Neural progenitor cell (in vitro differentiated cells): ENCODE results near the gene RSAD2. TPM values are rescaled to one million over a fixed set of nuclear protein-coding genes. Genes with fewer than 3 reads are reported as not detected.

Source experiments
- DNase-seq: peaks from one replicate; pipeline ENCODE4 v3.0.0-alpha.2; 2016; ENCODE audit warnings: low spot score
- H2AFZ ChIP-seq: fragments of 200-600 bp; sonication (generic); replicated peaks from 2 replicates; pipeline ENCODE4 v1.6.1; 2016; ENCODE audit warnings: antibody characterized with exemption
- H3F3A ChIP-seq: fragments of 200-600 bp; sonication (generic); 2 replicates; pipeline ENCODE4 v1.6.1; 2016; ENCODE audit warnings: antibody characterized with exemption, low read depth
- H3K27ac ChIP-seq: fragments of 200-600 bp; sonication (generic); 2 replicates; pipeline ENCODE4 v1.5.1; 2016; ENCODE audit warnings: mild to moderate bottlenecking
- H3K27me3 ChIP-seq: fragments of 200-600 bp; sonication (generic); 2 replicates; pipeline ENCODE4 v1.6.1; 2016; ENCODE audit warnings: mild to moderate bottlenecking, moderate library complexity
- H3K36me3 ChIP-seq: fragments of 200-600 bp; sonication (generic); 2 replicates; pipeline ENCODE4 v1.5.1; 2016
- H3K4me1 ChIP-seq: fragments of 200-600 bp; sonication (generic); 2 replicates; pipeline ENCODE4 v1.6.1; 2016; ENCODE audit warnings: mixed run types
- H3K4me2 ChIP-seq: fragments of 200-600 bp; sonication (generic); 2 replicates; pipeline ENCODE4 v1.6.1; 2016
- H3K4me3 ChIP-seq: fragments of 200-600 bp; sonication (generic); 2 replicates; pipeline ENCODE4 v1.5.1; 2016
- H3K79me2 ChIP-seq: fragments of 200-600 bp; sonication (generic); 2 replicates; pipeline ENCODE4 v1.6.1; 2016; ENCODE audit warnings: low read depth
- H3K9ac ChIP-seq: fragments of 200-600 bp; sonication (generic); 2 replicates; pipeline ENCODE4 v1.6.1; 2016
- H3K9me3 ChIP-seq: fragments of 200-600 bp; sonication (generic); 2 replicates; pipeline ENCODE4 v1.5.1; 2016; ENCODE audit warnings: low read depth
- H4K20me1 ChIP-seq: fragments of 200-600 bp; sonication (generic); 2 replicates; pipeline ENCODE4 v1.6.1; 2016; ENCODE audit warnings: low read depth
- H3K27ac Mint-ChIP-seq: 3 replicates; pipeline ENCODE4 v1.8.0; 2021; ENCODE audit warnings: mixed read lengths
- H3K27me3 Mint-ChIP-seq: 2 replicates; pipeline ENCODE4 v1.8.0; 2022; ENCODE audit warnings: low read depth, mild to moderate bottlenecking, inconsistent platforms, moderate library complexity, mixed read lengths; ENCODE audit not compliant: insufficient read depth
- H3K36me3 Mint-ChIP-seq: 3 replicates; pipeline ENCODE4 v1.8.0; 2021; ENCODE audit warnings: mixed read lengths
- H3K4me1 Mint-ChIP-seq: 3 replicates; pipeline ENCODE4 v1.8.0; 2021; ENCODE audit warnings: mixed read lengths
- H3K4me3 Mint-ChIP-seq: 3 replicates; pipeline ENCODE4 v1.8.0; 2021; ENCODE audit warnings: mild to moderate bottlenecking, moderate library complexity, mixed read lengths
- H3K9me3 Mint-ChIP-seq: 3 replicates; pipeline ENCODE4 v1.8.0; 2020; ENCODE audit warnings: mixed read lengths
- EZH2 ChIP-seq: fragments of 200-600 bp; sonication (generic); IDR thresholded peaks from 2 replicates; pipeline ENCODE4 v1.6.1; 2017; ENCODE audit warnings: antibody characterized with exemption, mild to moderate bottlenecking, moderate library complexity
- EZH2phosphoT487 ChIP-seq: fragments of 200-600 bp; sonication (generic); IDR thresholded peaks from 2 replicates; pipeline ENCODE4 v1.6.1; 2017; ENCODE audit warnings: antibody characterized with exemption
- total RNA-seq: library from RNA; depleted of rRNA; stranded (reverse); fragments of >200 nt; gene quantifications from 2 replicates; pipeline ENCODE4 v1.2.3, GENCODE V29; 2015; ENCODE audit warnings: low replicate concordance
- TF ChIP-seq, protein P1 (sequence below): fragments of 200-600 bp; sonication (generic); IDR thresholded peaks from 2 replicates; pipeline ENCODE4 v1.5.1; 2017; ENCODE audit warnings: antibody characterized with exemption, mild to moderate bottlenecking

Gene RSAD2
- total RNA-seq, 1 donor from 2014 or later: not detected

GRCh38 chr2:6941299-6942046 is 63.9 kb downstream of the RSAD2 start:
- no peaks in the 10 kb centered on the region for H3F3A ChIP-seq
- no peak overlapping the region for H3K4me2 ChIP-seq
- peaks cover 14% of the 10 kb centered on the region for H3K79me2 ChIP-seq
- no peaks in the 10 kb centered on the region for H3K36me3 ChIP-seq
- no peaks in the 10 kb centered on the region for H3K9me3 ChIP-seq
- H4K20me1 ChIP-seq: no peaks in the 10 kb centered on the region
- H3K36me3 Mint-ChIP-seq: peaks cover 48% of the 10 kb centered on the region
- no peak for TF ChIP-seq EZH2
- H3K4me1 Mint-ChIP-seq: peaks cover 19% of the 10 kb centered on the region
- DNase-seq: no peak
- H3K27ac ChIP-seq: no peak overlapping the region
- H3K9ac ChIP-seq: no peak overlapping the region
- no peaks in the 10 kb centered on the region for H3K27me3 ChIP-seq
- H2AFZ ChIP-seq: no peak overlapping the region
- peaks cover 11% of the 10 kb centered on the region for H3K4me1 ChIP-seq
- H3K4me3 ChIP-seq: no peak overlapping the region
- peaks cover 3% of the 10 kb centered on the region for H3K9me3 Mint-ChIP-seq
- no peak overlapping the region for H3K27ac Mint-ChIP-seq
- H3K4me3 Mint-ChIP-seq: no peak overlapping the region
- no peaks in the 10 kb centered on the region for H3K27me3 Mint-ChIP-seq

DNA sequence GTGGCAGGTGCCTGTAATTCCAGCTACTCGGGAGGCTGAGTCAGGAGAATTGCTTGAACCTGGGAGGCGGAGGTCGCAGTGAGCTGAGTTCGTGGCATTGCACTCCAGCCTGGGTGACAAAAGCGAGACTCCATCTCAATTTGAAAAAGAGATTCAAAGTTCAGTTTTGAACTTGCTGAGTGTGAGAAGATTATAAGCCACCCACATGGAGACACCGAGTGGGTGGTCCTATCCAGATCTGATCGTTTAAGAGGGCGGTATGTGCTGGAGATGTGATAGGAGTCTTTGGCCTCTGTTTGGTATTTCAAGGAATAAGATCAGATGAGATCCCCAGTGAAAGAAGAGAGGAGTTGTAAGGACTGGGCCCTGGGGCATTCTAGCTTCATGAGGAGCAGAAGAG is 65.3 kb downstream of the RSAD2 start:
- no peaks in the 10 kb centered on the region for H4K20me1 ChIP-seq
- no peaks in the 10 kb centered on the region for H3K9me3 ChIP-seq
- TF ChIP-seq EZH2: no peak
- TF ChIP-seq, protein P1, sequence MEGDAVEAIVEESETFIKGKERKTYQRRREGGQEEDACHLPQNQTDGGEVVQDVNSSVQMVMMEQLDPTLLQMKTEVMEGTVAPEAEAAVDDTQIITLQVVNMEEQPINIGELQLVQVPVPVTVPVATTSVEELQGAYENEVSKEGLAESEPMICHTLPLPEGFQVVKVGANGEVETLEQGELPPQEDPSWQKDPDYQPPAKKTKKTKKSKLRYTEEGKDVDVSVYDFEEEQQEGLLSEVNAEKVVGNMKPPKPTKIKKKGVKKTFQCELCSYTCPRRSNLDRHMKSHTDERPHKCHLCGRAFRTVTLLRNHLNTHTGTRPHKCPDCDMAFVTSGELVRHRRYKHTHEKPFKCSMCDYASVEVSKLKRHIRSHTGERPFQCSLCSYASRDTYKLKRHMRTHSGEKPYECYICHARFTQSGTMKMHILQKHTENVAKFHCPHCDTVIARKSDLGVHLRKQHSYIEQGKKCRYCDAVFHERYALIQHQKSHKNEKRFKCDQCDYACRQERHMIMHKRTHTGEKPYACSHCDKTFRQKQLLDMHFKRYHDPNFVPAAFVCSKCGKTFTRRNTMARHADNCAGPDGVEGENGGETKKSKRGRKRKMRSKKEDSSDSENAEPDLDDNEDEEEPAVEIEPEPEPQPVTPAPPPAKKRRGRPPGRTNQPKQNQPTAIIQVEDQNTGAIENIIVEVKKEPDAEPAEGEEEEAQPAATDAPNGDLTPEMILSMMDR: no peak
- no peak for TF ChIP-seq EZH2phosphoT487
- H3K36me3 Mint-ChIP-seq: peaks cover 51% of the 10 kb centered on the region
- no peak overlapping the region for H3K4me2 ChIP-seq
- no peak overlapping the region for H2AFZ ChIP-seq
- H3K27ac ChIP-seq: no peak overlapping the region
- no peak overlapping the region for H3K4me3 Mint-ChIP-seq
- no peaks in the 10 kb centered on the region for H3F3A ChIP-seq
- no peaks in the 10 kb centered on the region for H3K27me3 ChIP-seq
- peaks cover 11% of the 10 kb centered on the region for H3K4me1 ChIP-seq
- peaks cover 14% of the 10 kb centered on the region for H3K79me2 ChIP-seq
- no peaks in the 10 kb centered on the region for H3K27me3 Mint-ChIP-seq
- peaks cover 14% of the 10 kb centered on the region for H3K4me1 Mint-ChIP-seq
- H3K9me3 Mint-ChIP-seq: peaks cover 3% of the 10 kb centered on the region
- H3K36me3 ChIP-seq: no peaks in the 10 kb centered on the region
- no peak for DNase-seq
- H3K27ac Mint-ChIP-seq: no peak overlapping the region
- H3K4me3 ChIP-seq: no peak overlapping the region
- H3K9ac ChIP-seq: no peak overlapping the region

- no peak overlapping the region for H3K27ac Mint-ChIP-seq
- H3K4me3 Mint-ChIP-seq: no peak overlapping the region
- no peaks in the 10 kb centered on the region for H3K27me3 ChIP-seq
- no peak overlapping the region for H3K4me3 ChIP-seq
- TF ChIP-seq, protein P1: no peak
- TF ChIP-seq EZH2 (no peak), EZH2phosphoT487 (no peak)
- H3K36me3 ChIP-seq: no peaks in the 10 kb centered on the region
- H3K9me3 Mint-ChIP-seq: peaks cover 3% of the 10 kb centered on the region
- DNase-seq: no peak
- H3K9me3 ChIP-seq: no peaks in the 10 kb centered on the region
- peaks cover 12% of the 10 kb centered on the region for H3K79me2 ChIP-seq
- peaks cover 14% of the 10 kb centered on the region for H3K4me1 Mint-ChIP-seq
- H3K36me3 Mint-ChIP-seq: peaks cover 57% of the 10 kb centered on the region
- no peaks in the 10 kb centered on the region for H4K20me1 ChIP-seq
- H3K27me3 Mint-ChIP-seq: no peaks in the 10 kb centered on the region
- no peak overlapping the region for H3K27ac ChIP-seq
- H3F3A ChIP-seq: no peaks in the 10 kb centered on the region
- H2AFZ ChIP-seq: no peak overlapping the region
- no peak overlapping the region for H3K4me2 ChIP-seq
- no peak overlapping the region for H3K9ac ChIP-seq
- H3K4me1 ChIP-seq: peaks cover 11% of the 10 kb centered on the region
Observed at GRCh38 chr2:6943523-6943922, 65.9 kb downstream of the RSAD2 start.

DNA sequence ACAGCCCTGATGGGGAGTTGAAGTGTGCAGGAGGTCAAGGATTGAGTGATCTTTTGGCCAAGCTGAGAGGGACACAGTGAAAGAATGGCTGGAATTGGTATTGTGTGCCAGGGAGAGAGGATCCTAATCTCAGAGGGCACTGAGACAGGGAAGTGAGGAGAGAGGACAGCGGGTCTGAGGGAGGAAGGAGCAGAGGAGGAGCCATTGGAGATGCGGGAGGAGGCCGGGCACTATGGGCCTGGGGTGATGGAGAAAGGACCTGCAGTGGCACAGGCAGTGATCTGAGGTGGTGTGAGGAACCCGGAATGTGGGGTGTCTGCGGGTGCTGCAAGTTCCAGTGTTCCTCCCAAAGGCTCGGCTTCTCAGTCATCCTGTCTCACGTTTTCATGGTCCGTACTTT is 66.4 kb downstream of the RSAD2 start:
- H3K4me1 Mint-ChIP-seq: peaks cover 14% of the 10 kb centered on the region
- peaks cover 3% of the 10 kb centered on the region for H3K9me3 Mint-ChIP-seq
- Histone ChIP-seq H3K79me2 (peaks cover 8% of the 10 kb centered on the region), H3K27me3 (no peaks in the 10 kb centered on the region), H3K4me3 (no peak overlapping the region), H3K4me1 (peaks cover 11% of the 10 kb centered on the region), H3K9me3 (no peaks in the 10 kb centered on the region), H3K4me2 (no peak overlapping the region), H2AFZ (no peak overlapping the region), H3K36me3 (no peaks in the 10 kb centered on the region), H4K20me1 (no peaks in the 10 kb centered on the region), H3F3A (no peaks in the 10 kb centered on the region), H3K27ac (no peak overlapping the region), H3K9ac (no peak overlapping the region)
- TF ChIP-seq, protein P1: no peak
- no peak for TF ChIP-seq EZH2
- no peak overlapping the region for H3K4me3 Mint-ChIP-seq
- H3K27ac Mint-ChIP-seq: no peak overlapping the region
- no peaks in the 10 kb centered on the region for H3K27me3 Mint-ChIP-seq
- H3K36me3 Mint-ChIP-seq: peaks cover 58% of the 10 kb centered on the region
- DNase-seq: no peak
